Subcutaneous adipose tissue (tissue), 4 donors: ENCODE data around the gene GRID1. TPM values are rescaled to one million over a fixed set of nuclear protein-coding genes. Genes with fewer than 3 reads are reported as not detected.

Source experiments
- CTCF ChIP-seq: fragments of 450-650 bp; IDR thresholded peaks from one replicate; pipeline ENCODE4 v1.5.1; 2016; ENCODE audit warnings: low read depth, mild to moderate bottlenecking, control low read depth, antibody characterized with exemption, moderate library complexity
- total RNA-seq, 4 donors: library from RNA; depleted of rRNA; stranded (reverse); fragments of >200 nt; gene quantifications; one replicate each; pipeline ENCODE4 v1.1.0, GENCODE V29; 2016

GRID1 gene
- total RNA-seq, 4 donors from 2014 or later = 0.49 to 2.0 (median 1.1) TPM

- no peak for TF ChIP-seq CTCF
These were observed 362.3 kb downstream of the GRID1 start for GRCh38 chr10:86004337-86004736.

GRCh38 chr10:86003201-86003621 lies 363.4 kb downstream of the GRID1 start:
- no peak for TF ChIP-seq CTCF

GRCh38 chr10:86001521-86001920 lies 365.1 kb downstream of the GRID1 start:
- TF ChIP-seq CTCF = no peak

- no peak for TF ChIP-seq CTCF
These were observed 369.1 kb downstream of the GRID1 start for GRCh38 chr10:85997544-85997943.

- TF ChIP-seq CTCF = no peak
These were observed 370.8 kb downstream of the GRID1 start for GRCh38 chr10:85995791-85996190.

- no peak for TF ChIP-seq CTCF
These were observed 372.6 kb downstream of the GRID1 start for GRCh38 chr10:85993840-85994507.

GRCh38 chr10:85993140-85993539 lies 373.5 kb downstream of the GRID1 start:
- no peak for TF ChIP-seq CTCF
